GM10847 (cell line): ENCODE data around the gene IGF2R.

Experiments
- POLR2A ChIP-seq: IDR thresholded peaks from 2 replicates; pipeline ENCODE4 v1.6.1; 2011; ENCODE audit not compliant: insufficient read length; ENCODE audit errors: extremely low read depth

The IGF2R gene

DNA sequence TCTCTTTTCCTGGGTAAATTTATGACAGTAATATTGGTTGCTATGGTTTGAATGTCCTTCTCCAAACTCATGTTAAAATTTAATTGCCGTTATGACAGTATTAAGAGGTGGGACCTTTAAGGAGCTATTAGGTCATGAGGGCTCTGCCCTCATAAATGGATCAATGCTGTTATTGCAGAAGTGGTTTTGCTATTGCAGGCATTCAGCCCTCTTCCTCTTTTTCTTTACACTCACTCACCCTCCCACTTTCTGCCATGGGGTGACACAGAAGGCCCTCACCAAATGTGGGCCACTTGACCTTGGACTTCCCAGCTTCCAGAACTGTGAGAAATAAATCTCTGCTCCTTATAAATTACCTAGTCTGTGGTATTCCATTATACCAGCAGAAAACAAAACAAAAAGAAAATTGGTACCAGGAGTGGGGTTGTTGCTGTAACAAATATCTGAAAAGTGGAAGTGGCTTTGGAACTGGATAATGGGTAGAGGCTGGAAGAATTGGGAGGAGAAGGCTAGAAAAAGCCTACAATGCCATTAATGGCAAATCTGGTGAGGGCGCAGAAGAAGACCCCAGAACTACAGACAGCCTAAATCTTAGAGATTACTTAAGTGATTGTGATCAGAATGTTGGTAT lies 24.8 kb upstream of the IGF2R start:
- TF ChIP-seq POLR2A = no peak

DNA sequence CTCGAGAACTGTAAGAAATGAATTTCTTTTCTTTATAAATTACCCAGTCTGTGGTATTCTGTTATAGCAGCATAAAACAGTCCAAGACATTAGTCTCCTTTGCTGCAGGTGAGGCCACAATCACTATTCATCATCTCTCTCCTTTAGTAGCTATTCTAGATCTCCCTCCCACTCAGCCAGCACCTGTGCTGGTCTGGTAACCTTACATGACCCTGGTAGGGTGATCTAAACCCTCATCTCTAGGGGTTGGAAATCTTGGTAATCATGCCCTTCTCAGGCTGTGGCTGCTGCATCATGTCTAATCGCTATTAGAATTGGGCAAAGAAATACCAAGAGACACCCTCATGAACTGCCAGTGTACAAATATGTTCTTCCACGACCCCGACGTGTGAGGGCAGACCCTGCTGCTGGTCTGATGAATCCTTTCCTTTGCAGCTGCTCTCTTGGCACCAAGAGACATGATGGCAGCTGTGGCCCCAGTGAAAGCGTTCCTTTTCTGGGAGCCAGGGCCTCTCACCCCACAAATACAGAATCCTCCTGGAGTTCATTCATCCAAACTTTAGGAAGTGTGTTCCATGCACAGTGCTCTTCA lies 23.0 kb upstream of the IGF2R start:
- no peak for TF ChIP-seq POLR2A

DNA sequence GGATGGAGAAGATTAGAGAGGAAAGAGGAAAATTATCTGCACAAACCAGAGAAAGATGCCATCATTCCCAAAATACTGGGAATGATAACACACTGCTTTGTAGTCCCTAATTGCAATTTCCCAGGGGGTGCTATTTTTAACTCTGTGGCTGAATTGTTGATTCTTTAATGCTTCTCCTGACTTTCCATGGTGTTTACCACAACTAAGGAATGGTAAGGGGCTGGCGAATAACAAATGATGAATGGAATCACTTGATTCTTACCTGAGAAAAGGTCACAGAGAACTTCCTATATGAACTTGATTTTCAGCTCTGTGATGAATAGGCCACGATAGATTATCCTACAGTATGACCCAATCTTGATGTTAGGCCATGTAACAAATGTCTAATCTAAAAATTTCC lies 22.0 kb upstream of the IGF2R start:
- TF ChIP-seq POLR2A = no peak

DNA sequence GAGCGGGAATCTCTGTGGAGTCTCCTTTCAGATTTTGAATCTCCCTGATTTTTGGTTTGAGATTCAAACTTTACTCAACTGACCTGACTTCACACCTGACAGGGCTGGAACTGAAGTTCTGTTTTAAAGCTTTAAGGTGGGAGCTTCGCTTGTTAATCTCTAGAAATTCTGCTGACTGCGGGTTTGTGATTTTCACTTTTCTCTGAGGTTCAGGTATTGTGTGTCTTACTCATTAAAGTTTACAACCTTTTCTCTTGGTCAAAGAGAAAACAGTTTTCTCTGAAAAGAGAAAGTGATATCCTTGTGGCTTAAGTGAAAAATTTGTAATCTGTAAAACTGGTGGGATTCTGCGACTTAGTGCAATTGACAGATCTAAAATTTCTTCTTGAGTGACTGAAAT lies 20.7 kb upstream of the IGF2R start:
- TF ChIP-seq POLR2A = no peak

DNA sequence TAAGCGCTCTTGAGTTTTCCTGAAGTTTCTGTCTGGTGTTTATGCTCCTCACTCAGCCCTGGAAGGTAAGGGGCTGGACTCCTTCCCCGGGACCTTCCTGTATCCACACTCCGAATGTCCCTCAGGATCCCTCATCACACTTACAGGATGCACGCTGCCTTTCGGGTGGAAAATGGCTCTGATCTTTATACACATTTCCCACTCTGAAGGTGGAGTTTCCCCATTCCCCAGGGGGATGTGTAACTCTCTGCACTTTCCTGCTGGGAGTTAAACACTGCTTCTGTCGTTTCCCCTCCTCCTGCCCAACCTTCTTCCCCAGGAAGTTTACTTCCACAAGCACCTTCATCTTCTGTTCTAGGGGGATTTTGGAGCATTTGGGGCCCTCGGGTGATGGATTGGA lies 17.1 kb upstream of the IGF2R start:
- no peak for TF ChIP-seq POLR2A

DNA sequence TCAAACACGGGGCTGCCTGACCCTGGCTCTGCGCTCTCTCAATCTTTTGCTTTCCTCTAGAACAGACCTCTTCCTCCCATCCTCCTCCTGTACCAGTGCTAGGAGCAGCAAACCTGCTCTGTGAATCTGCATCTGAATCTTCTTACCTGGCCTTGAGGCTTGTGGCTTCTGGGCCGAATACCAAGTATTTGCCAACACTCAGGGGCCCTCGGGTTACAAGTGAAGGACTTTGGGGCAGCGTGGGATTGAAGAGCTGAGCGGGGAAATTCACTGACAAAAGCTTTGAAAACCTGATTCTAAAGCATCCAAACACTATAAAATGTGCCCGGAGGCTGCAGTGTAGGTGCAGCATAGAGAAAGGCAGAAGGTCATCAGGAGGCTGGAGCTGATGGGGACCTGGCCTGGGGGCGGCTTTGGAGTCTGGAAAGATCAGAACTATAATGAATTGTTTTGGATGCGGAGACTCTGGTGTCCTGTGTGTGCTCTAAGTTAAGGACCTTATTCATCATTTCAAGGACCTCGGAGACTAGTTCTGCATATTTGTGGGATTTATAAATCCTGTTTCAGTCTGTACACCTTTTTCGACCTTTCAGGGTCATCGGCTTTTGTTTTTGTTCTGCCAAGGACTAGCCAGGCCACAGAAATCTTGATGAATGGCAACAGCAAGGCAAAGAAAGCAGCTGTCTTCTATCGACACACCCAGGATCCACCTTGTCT lies 16.4 kb upstream of the IGF2R start:
- TF ChIP-seq POLR2A = no peak

DNA sequence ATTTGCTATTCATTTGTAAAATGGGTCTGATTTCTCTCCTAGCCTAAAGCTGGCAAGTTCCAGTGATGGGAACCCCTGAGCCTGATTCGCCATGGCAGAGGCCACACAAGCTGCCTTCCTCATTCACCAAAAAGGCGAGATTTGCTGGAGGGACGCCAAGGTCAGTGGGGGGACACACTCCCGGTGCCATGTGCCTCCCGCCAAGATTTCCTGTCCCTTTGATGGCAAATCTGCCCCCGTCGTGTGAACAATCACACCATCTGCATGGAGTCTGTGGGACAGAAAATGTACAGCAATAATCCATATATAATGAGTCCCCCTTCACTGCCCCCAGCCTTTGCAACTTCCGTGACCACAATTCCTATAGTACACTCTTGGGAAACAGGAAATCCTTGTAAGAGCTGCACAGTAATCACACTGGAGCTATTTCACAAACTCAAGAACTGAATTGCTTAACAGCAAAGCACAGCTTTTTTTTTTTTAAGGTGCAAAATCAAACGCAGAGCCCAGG lies 15.7 kb upstream of the IGF2R start:
- TF ChIP-seq POLR2A = no peak

DNA sequence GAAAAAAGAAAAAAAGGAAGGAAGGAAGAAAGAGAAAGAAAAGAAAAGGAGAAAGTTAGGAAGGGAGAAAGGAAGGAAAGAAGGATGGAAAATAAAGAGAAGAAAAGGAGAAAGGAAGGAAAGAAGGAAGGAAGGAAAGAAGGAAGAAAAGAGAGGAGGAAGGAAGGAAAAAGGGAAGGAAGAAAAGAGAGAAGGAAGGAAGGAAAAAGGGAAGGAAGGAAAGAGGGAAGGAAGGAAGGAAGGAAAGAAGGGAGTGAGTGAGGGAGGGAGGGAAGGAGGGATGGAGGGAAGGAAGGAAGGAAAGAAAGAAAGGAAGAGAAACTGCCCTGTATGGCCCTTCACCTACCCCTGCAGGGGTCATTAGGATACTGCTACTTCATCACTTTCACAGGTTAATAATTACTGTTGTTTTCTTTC lies 12.9 kb upstream of the IGF2R start:
- no peak for TF ChIP-seq POLR2A

DNA sequence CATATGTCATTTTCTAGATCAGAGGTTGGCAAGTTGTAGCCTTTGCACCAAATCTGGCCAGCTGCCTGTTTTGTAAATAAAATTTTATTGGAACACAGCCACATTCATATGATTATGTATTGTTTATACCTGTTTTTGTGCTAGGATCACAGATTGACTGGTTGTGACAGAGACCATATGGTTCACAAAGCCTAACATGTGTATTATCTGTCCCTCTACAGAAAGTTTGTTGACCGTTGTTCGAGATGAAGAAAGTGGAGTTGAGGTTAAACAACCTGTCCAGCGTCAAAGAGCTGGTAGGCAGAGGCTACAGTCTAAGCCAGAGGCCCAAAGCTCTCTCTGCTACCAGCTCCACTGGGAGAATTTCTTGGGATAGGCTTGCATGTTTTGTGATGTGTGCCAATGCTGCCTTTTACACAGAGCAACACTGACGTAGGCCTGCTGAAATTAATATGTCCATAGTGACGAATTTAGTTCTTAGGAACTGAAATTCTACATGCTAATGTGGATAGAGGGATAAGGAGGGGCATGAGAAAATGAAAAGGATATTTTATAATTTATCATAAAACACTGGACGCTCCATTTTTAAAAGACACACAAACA lies 11.7 kb upstream of the IGF2R start:
- no peak for TF ChIP-seq POLR2A

DNA sequence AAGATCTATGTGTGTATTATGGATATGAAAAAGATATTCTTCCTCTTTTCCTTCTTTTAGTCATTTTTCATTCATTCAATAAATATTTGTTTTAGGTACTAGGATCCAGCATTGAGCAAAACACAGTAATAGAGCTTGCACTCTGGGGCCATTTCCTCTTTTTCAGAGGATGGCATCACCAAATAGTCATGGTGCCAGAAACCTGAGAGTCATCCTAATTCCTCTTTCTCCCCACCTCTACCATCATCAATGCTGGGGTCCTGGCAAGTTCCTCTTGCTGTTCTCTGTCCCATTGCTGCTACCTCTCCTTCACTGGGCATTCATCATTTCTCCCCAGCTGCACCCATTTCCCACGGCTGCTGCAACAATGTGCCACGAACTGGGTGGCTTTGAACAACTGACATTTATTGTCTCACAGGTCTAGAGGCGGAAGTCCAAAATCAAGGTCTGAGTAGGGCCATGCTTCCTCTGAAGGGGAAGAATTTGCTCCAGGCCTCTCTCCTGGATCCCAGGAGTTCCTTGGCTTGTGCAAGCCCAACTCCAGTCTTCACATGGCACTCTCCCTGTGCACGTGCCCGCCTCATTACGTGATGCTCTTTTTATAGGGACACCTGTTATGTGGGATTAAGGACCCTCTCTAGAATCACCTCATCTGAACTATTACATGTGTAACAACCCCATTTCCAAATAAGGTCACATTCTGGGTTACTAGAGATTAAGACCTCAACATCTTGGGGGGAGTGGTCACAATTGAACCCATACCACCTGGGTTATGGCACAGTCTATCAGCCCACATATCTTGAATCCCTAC lies 9.5 kb upstream of the IGF2R start:
- TF ChIP-seq POLR2A = no peak

DNA sequence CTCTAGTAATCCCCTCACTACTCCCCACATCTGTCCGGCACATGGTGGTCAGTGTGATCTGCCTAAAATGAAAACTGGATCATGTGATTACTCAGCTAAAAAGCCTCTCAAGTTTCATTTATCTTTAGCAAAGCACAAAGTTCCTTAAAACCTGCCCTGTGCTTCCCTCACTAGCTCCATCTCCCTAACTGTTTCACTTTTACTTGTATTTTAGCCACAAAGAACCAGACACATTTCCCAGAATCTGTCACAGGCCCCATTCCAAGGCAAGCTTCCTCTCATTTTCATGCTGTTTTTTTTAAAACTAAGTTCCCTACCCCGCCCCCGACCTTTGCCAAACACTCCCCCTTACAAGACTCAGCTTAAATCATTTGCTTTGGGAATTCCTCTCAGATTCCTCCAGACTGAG lies 8.9 kb upstream of the IGF2R start:
- TF ChIP-seq POLR2A = no peak

DNA sequence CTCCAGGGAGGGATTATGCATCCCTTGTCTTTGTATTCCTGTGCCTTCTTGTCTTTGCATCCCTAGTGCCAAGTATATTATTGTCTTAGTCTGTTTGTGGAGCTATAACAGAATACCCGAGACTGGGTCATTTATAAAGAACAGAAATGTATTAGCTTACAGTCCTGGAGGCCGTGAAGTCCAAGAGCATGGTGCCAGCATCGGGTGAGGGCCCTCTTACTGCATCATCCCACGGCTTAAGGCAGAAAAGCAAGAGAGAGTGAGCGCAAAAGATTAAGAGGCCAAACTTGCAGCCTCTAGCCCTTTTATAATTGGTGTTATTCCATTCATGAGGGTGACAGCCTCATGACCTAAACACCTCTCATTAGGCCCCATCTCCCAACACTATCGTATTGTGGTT lies 8.4 kb upstream of the IGF2R start:
- TF ChIP-seq POLR2A = no peak

DNA sequence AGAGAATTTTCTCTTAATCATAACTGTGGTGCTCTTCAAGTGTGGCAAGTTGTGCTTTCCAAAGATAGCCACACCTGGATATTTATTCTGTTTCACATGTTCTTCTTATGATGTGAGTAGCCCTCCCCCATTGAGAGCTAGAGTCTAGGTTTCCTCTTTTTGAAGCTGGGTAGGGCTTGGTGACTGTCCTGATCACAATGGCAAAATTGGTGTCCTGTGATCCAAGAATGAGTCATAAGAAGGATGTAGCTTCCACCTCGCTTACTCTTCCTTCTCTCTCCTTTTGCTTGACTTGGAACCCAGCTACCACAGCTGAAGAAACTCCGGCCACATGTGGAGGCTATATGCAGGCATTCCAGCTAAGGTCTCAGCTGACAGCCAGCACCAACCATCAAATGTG lies 7.4 kb upstream of the IGF2R start:
- TF ChIP-seq POLR2A = no peak

DNA sequence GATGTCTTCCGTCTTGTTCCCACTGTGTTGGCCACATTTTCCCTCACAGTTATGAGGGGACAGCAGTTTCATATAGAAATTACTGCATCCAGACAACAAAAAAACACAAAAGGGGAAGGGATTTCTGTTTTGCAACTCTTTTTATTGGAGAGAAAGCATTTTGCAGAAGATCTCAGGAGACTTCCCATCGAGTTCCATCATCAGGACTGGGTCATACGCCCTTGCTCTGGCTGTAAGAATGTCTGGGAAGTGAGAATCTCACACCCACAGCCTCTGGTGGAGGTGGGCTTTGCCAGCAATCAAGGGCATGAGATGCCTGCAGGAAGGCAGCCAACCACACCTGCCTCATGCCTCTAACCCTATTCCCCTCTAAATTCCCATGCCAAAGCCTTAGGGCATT lies 5.8 kb upstream of the IGF2R start:
- TF ChIP-seq POLR2A = no peak

DNA sequence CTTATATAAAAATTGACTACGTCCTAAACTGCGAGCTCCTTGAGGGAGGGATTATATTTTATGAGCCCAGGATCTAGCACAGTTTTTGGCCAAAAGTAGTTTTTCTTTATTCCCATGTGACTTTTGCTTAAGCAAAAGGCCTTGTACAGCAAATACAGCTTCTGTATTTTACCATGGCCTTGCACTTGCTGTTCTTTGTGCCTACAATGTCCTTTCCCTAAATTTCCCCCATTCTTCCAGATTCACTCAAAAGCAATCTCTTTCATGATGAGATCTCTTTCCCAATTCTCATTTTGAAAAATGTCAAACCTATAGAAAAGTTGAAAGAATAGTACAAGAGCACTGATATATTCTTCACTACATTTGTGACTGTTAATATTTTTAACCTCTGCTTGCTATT lies 4.8 kb upstream of the IGF2R start:
- no peak for TF ChIP-seq POLR2A
